GM21786 (cell line): ENCODE measurements around the gene CSNK2A2.

Experiments used
- ATAC-seq: cut with Tn5 transposase; IDR thresholded peaks from one replicate; pipeline ENCODE4 v1.9.1; 2021; ENCODE audit not compliant: unreplicated experiment

CSNK2A2 gene

GRCh38 chr16:58114827-58115825 lies 82.8 kb downstream of the CSNK2A2 start:
- ATAC-seq, result no peak

- ATAC-seq, result no peak
Observed at GRCh38 chr16:58111302-58111627, 86.6 kb downstream of the CSNK2A2 start.

GRCh38 chr16:58110571-58111301 lies 87.2 kb downstream of the CSNK2A2 start:
- ATAC-seq, result no peak

GRCh38 chr16:58109881-58110280 lies 88.0 kb downstream of the CSNK2A2 start:
- no peak for ATAC-seq

- peak; percentile 73 for ATAC-seq
Observed at GRCh38 chr16:58109330-58109729, 88.6 kb downstream of the CSNK2A2 start.
